LNCAP (cell line): Measurements from ENCODE around the gene PEAK1.

Source experiments
- TF ChIP-seq, protein P1 (sequence below): fragments of 450-650 bp; IDR thresholded peaks from 2 replicates; pipeline ENCODE4 v1.5.1; 2017; ENCODE audit warnings: mild to moderate bottlenecking

The PEAK1 gene

GRCh38 chr15:77361456-77361855 lies 58.4 kb downstream of the PEAK1 start:
- TF ChIP-seq, protein P1, sequence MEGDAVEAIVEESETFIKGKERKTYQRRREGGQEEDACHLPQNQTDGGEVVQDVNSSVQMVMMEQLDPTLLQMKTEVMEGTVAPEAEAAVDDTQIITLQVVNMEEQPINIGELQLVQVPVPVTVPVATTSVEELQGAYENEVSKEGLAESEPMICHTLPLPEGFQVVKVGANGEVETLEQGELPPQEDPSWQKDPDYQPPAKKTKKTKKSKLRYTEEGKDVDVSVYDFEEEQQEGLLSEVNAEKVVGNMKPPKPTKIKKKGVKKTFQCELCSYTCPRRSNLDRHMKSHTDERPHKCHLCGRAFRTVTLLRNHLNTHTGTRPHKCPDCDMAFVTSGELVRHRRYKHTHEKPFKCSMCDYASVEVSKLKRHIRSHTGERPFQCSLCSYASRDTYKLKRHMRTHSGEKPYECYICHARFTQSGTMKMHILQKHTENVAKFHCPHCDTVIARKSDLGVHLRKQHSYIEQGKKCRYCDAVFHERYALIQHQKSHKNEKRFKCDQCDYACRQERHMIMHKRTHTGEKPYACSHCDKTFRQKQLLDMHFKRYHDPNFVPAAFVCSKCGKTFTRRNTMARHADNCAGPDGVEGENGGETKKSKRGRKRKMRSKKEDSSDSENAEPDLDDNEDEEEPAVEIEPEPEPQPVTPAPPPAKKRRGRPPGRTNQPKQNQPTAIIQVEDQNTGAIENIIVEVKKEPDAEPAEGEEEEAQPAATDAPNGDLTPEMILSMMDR: no peak

DNA sequence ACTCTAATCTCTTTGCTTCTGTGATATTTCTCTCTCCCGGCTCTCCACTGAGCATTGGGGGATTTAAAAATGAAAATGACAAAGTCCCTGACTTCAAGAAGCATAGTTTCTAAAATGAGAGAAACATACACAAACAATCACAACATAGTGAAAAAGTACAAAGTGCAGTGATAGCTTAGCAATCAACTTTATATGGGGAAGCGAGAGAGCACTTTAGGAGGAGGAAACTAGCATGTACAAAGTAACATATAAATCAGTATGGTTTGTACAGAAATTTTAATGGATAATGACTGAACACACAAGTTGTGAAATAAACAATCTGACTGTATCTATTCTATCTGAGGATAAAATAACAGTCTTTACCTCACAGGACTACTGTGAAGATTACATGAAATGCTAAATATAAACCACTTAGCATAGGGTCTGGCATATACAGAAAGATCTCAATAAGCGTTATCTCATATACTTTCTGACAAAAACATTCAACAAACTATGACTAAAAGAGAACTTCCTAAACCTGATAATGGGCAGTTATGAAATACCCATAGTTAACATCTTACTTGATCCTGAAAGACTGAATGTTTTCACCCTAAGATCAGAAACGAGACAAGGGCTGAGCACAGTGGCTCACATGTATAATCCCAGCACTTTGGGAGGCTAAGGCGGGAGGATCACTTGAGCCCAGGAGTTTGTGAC lies 61.2 kb downstream of the PEAK1 start:
- TF ChIP-seq, protein P1: no peak

GRCh38 chr15:77356305-77356704 lies 63.6 kb downstream of the PEAK1 start:
- TF ChIP-seq, protein P1: no peak

DNA sequence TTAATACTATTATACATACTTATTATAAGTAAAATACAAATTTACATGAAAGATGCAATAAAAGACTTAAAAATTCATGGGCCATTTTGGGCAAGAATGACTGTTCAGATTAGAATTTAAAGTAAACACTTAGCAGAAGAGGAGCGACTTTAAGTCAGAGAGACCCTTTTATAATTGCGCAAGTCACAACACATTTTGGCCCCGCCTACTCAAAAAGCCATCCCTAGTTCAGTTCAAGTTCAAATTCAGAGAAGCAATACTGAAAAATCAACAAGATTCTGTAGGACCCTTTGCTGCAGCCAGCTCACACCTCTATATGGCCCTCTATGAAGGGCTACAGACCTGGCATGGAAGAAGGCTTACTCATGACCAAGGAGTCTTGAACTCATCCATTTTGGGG lies 64.6 kb downstream of the PEAK1 start:
- TF ChIP-seq, protein P1: no peak

DNA sequence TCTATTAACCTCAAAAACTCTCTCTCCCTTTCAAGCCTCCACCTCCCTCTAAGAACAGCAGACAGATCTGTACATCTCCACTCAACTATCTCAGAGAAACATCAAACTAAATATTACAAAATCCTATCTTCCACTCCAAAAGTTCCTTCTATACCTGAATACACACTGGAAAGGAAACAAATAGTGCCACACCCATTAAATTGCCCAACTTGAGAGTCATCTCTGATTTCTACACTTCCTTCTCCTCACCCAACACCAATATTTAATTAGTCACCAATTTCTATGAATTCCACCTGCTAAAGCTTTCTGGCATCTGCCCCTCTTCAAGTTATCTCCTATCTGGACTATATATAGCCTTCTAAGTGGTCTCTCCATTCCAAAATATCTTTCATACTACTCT lies 65.8 kb downstream of the PEAK1 start:
- TF ChIP-seq, protein P1: no peak

DNA sequence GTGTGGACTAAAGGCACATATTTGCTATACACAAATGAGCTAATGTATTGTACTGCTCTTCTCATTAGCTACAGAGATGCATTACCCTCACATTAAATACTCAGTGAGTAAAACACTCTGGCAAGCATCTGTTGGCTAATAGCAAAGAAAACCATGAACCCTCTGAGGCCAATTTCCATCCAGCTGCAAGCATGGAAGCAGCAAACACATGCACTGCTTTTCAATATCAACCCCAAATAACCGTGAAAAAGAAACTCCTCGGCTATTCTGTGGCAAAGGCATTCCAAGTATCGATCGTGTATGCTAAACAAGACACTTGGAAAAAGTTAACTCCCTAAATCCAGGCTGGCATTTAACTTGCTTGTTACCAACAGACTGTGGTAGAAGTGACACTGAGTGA lies 67.0 kb downstream of the PEAK1 start:
- TF ChIP-seq, protein P1: no peak

- TF ChIP-seq, protein P1: no peak
Observed at GRCh38 chr15:77350792-77351191, 69.1 kb downstream of the PEAK1 start.

- TF ChIP-seq, protein P1: no peak
Observed at GRCh38 chr15:77349666-77350065, 70.2 kb downstream of the PEAK1 start.
